ENCODE measurements around the gene TKFC.

GRCh38 chr11:61359516-61359915 lies 26.5 kb downstream of the TKFC start:
- TF ChIP-seq GATA2 (IDR thresholded peaks at IDR 0.05; ENCODE audit: low read depth, low read length) (no peak), GATA3 (IDR thresholded peaks at IDR 0.05; ENCODE audit: low read depth, low read length) (no peak)

Data from SH-SY5Y (cell line).